A673 (cell line): Measurements from ENCODE around the gene ZNF761. TPM values are rescaled to one million over a fixed set of nuclear protein-coding genes. Genes with fewer than 3 reads are reported as not detected.
"Not testable (repeated sequence)": the region's sequence is repeated elsewhere in the genome, so short reads cannot be mapped to it uniquely, and the experiment has no call there.

Experiments
- BruUV-seq: library from RNA; stranded (reverse); fragments of 400-500 nt; replicated peaks from 2 replicates; lab custom pipeline; 2021; lab: Mats Ljungman, UMichigan
- CTCF ChIA-PET: fragments of 300-600 bp; sonication (Branson Sonifier 250); formaldehyde crosslinking; loops from one replicate; lab custom pipeline; 2022; ENCODE audit warnings: antibody characterized with exemption; lab: Charles Lee
- POLR2A ChIA-PET: fragments of 300-600 bp; sonication (Branson Sonifier 250); formaldehyde crosslinking; loops from one replicate; lab custom pipeline; 2022; ENCODE audit warnings: antibody characterized with exemption; ENCODE audit not compliant: low non-redundant PET; lab: Charles Lee
- DNase-seq: peaks from one replicate; pipeline ENCODE4 v3.0.0-alpha.2; 2015; ENCODE audit warnings: low spot score
- H3K27ac ChIP-seq: fragments of 200-600 bp; sonication (generic); 2 replicates; pipeline ENCODE4 v1.5.1; 2016; ENCODE audit warnings: mixed run types, low read depth, mild to moderate bottlenecking, mixed read lengths, antibody characterized with exemption, low read length; ENCODE audit not compliant: poor library complexity, severe bottlenecking
- H3K27me3 ChIP-seq: fragments of 200-600 bp; sonication (generic); replicated peaks from 2 replicates; pipeline ENCODE4 v1.6.1; 2017; ENCODE audit warnings: mixed run types, low read depth, mild to moderate bottlenecking, mixed read lengths, antibody characterized with exemption, low read length; ENCODE audit not compliant: insufficient read depth, poor library complexity
- H3K36me3 ChIP-seq: fragments of 200-600 bp; sonication (generic); 2 replicates; pipeline ENCODE4 v1.6.1; 2016; ENCODE audit warnings: mixed run types, mild to moderate bottlenecking, mixed read lengths, antibody characterized with exemption, low read length; ENCODE audit not compliant: insufficient read depth, poor library complexity, severe bottlenecking
- H3K4me1 ChIP-seq: fragments of 200-600 bp; sonication (generic); 2 replicates; pipeline ENCODE4 v1.6.1; 2017; ENCODE audit warnings: mixed run types, mild to moderate bottlenecking, mixed read lengths, antibody characterized with exemption, low read length; ENCODE audit not compliant: insufficient read depth, poor library complexity, severe bottlenecking
- H3K4me3 ChIP-seq: fragments of 200-600 bp; sonication (generic); 2 replicates; pipeline ENCODE4 v1.5.1; 2016; ENCODE audit warnings: low read depth, mixed run types, mild to moderate bottlenecking, mixed read lengths, low read length; ENCODE audit not compliant: poor library complexity, severe bottlenecking
- H3K9me3 ChIP-seq: fragments of 200-600 bp; sonication (generic); 2 replicates; pipeline ENCODE4 v1.6.1; 2016; ENCODE audit warnings: mixed run types, low read depth, mild to moderate bottlenecking, mixed read lengths, antibody characterized with exemption, low read length; ENCODE audit not compliant: poor library complexity, severe bottlenecking
- CTCF ChIP-seq: fragments of 300-800, 200-600 bp; sonication (generic); conservative IDR thresholded peaks from 2 replicates; pipeline ENCODE4 v1.5.1; 2017; ENCODE audit warnings: low read depth, mild to moderate bottlenecking, antibody characterized with exemption, low read length, moderate library complexity, mixed read lengths
- EZH2 ChIP-seq: fragments of 200-600 bp; sonication (generic); IDR thresholded peaks from 2 replicates; pipeline ENCODE4 v1.6.1; 2017; ENCODE audit warnings: borderline replicate concordance, low read depth, mild to moderate bottlenecking, mixed read lengths, antibody characterized with exemption, low read length; ENCODE audit not compliant: poor library complexity, severe bottlenecking
- intact Hi-C: fragments of 100-400 bp; cut with micrococcal nuclease; formaldehyde crosslinking; loops from one replicate; pipeline ENCODE4 v1.10.0; 2022; ENCODE audit not compliant: unreplicated experiment
- total RNA-seq: library from RNA; stranded (reverse); gene quantifications from 2 replicates; pipeline ENCODE4 v1.2.3, GENCODE V29; 2021

ZNF761 gene
- total RNA-seq, 1 experiment from 2014 or later: 13.1 TPM

GRCh38 chr19:53394974-53395839, 36.6 kb upstream of the ZNF761 start, which contains the start of gene ZNF765:
TSS of gene ZNF765 (plus strand) at chr19:53395149. CDS start at chr19:53398016, 2,867 bp downstream.
- CTCF ChIA-PET: no interaction called here
- peak within 1 kb of the TSS; percentile 75 for H3K27ac ChIP-seq
- no TSS peak for BruUV-seq
- POLR2A ChIA-PET: no interaction called here
- H3K4me3 ChIP-seq: peak within 1 kb of the TSS; percentile 91
- no peaks in the 10 kb centered on the region for H3K9me3 ChIP-seq
- peaks cover 7% of the 10 kb centered on the region for H3K36me3 ChIP-seq
- peak; percentile 92 for DNase-seq
- no peaks in the 10 kb centered on the region for H3K4me1 ChIP-seq
- no peak for TF ChIP-seq EZH2
- peak; percentile 52; the same call in 1 of the 2 replicates for TF ChIP-seq CTCF
- intact Hi-C loops: no loop called here
- no peaks in the 10 kb centered on the region for H3K27me3 ChIP-seq

GRCh38 chr19:53395840-53396524, 35.8 kb upstream of the ZNF761 start:
- DNase-seq, H3K9me3 ChIP-seq, POLR2A ChIA-PET, H3K27me3 ChIP-seq, H3K4me1 ChIP-seq, CTCF ChIA-PET: not testable (repeated sequence)
- H3K4me3 ChIP-seq: peak overlapping the region; percentile 91
- intact Hi-C loops: loop anchor here (2.0 kb wide), 1 partner anchor 73 kb away; no protein-coding TSS in a partner anchor
- TSS peak; percentile 54 for BruUV-seq
- H3K36me3 ChIP-seq: peaks cover 12% of the 10 kb centered on the region
- peak overlapping the region; percentile 75 for H3K27ac ChIP-seq

- Histone ChIP-seq H3K27ac (no peak overlapping the region), H3K4me3 (peak overlapping the region; percentile 91), H3K9me3 (no peaks in the 10 kb centered on the region), H3K36me3 (peaks cover 14% of the 10 kb centered on the region), H3K27me3 (no peaks in the 10 kb centered on the region), H3K4me1 (no peaks in the 10 kb centered on the region)
- TF ChIP-seq CTCF (no peak), EZH2 (no peak)
- CTCF ChIA-PET: no interaction called here
- no TSS peak for BruUV-seq
- no peak for DNase-seq
- POLR2A ChIA-PET: no interaction called here
- intact Hi-C loops: loop anchor here (2.0 kb wide), 1 partner anchor 72 kb away; no protein-coding TSS in a partner anchor
These were observed 35.3 kb upstream of the ZNF761 start for GRCh38 chr19:53396525-53396868.

- H3K9me3 ChIP-seq, BruUV-seq, DNase-seq, H3K27ac ChIP-seq, H3K27me3 ChIP-seq, CTCF ChIA-PET, H3K4me3 ChIP-seq, H3K4me1 ChIP-seq, POLR2A ChIA-PET: not testable (repeated sequence)
- peaks cover 22% of the 10 kb centered on the region for H3K36me3 ChIP-seq
- intact Hi-C loops: loop anchor here (2.0 kb wide), 1 partner anchor 71 kb away; no protein-coding TSS in a partner anchor
These were observed 33.9 kb upstream of the ZNF761 start for GRCh38 chr19:53397918-53398317.
